Stimulated activated CD8-positive, alpha-beta memory T cell treated with anti-CD3 and anti-CD28 coated beads, Interleukin-4, amount 100 ng/mL, for 24 hours (primary cell): ENCODE results near the gene KIAA0232.

Experiments
- DNase-seq: peaks from one replicate; pipeline ENCODE4 v3.0.0-alpha.2; 2020; ENCODE audit warnings: low read depth

KIAA0232 gene

DNA sequence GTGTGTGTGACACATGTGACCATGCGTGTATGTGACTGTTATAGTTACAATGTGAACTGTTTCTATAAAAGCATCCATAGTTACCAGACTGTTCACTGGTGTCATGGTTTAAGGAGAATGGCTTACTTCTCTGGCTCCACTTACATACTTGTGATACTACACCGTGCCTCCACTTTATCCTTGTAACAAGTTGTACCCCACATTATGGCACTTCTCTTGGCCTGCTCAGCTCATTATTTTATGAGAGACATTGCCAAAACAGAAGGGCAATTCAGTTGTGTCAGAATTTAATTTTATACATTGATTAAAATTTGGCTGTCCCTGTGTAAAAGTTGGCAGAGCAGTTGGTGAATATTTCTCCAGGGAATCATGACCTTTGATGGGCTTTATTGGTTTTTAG is 64.7 kb downstream of the KIAA0232 start:
- no peak for DNase-seq

DNA sequence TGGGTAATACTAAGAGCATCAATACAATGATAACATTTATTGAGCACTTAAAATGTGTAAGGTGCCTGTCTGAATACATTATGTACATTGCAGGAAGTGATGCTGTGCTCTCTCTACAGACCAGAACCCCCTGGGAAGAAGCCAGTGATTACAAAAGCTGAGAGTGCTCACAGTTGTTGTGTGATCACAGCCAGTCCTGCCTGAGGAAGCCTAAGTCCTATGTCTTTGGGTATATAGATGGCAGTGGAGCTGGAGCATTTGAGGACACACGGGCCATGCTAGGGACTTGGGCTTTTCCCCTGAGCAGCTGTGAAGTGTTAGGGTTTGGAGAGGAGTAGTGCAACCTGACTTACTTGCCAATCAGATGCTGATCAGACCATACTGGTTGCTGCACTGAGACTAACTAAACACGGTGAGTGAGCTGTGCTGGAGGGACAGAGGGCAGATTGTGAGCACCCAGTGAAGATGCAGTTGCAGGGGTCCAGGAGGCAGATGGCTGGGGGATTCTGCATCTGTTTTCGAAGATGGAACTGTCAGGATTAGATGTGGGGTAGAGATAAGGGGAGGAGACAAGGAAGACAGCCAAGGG is 66.3 kb downstream of the KIAA0232 start:
- no peak for DNase-seq

DNA sequence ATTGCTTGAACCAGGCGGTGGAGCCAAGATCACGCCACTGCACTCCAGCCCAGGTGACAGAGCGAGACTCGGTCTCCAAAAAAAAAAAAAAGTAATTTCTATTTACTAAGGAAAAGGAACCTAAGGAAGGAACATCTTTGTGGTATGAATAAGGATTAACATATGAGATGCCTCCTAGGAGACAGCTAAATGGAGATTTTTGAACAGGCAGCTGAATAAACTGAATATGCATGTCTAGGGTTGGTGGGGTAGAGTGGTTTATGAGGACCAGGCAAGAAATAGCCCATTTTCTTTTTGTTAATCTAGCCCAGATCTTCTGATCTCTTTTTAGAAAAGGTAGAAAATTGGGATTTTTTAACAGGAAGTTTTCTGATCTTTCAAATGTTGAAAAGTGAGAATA is 67.2 kb downstream of the KIAA0232 start:
- DNase-seq = no peak

DNA sequence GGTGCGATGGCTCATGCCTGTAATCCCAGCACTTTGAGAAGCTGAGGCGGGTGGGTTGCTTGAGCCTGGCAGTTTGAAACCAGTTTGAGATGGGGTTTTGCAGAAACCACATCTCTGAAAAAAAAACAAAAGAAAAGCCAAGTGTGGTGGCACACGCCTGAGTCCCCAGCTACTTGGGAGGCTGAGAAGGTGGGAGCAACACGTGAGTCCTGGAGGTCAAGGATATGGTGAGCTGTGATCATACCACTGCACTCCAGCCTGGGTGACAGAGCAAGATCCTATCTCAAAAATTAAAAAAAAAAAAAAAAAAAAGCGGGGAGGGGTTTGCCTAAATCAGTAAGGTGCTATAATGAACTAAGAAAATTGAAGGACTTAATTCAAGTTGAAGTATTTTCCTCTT is 68.9 kb downstream of the KIAA0232 start:
- DNase-seq = no peak

DNA sequence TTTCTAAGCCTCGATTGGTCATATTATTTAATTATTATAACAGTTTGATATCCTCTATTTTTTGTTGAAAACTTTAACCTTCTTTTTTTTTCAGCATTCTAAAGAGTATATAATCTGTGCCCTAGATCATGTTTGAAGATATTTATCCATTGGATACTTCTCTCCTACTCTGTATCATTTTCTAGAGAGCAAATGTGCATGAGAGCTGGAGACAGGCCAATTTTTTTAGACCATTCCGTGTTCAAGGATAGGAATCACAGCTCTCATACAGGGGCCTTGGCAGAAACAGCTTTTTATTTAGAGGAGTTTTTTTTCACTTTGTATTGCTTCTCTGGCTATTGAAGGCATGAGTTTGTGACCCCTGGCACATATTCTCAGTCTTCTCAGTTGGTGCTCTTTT is 69.4 kb downstream of the KIAA0232 start:
- DNase-seq = no peak

DNA sequence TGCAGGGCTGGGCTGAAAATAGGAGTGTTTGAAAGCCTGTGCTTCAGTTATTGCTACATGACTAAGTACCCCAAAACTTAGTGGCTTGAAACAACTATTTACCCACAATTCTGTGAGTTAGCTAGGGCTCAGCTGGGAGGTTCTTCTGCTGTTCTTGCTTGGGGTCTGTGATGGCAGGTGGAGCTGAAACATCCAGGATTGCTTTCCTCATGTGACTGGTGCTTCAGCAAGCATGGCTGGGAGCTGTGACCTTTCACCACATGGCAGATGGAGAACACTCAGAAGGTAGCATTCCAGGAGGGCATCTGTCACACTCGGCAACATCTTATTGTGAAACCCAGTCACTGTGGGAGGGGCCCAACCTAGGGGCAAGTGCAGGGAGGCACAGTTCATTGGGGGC is 70.1 kb downstream of the KIAA0232 start:
- DNase-seq = no peak

DNA sequence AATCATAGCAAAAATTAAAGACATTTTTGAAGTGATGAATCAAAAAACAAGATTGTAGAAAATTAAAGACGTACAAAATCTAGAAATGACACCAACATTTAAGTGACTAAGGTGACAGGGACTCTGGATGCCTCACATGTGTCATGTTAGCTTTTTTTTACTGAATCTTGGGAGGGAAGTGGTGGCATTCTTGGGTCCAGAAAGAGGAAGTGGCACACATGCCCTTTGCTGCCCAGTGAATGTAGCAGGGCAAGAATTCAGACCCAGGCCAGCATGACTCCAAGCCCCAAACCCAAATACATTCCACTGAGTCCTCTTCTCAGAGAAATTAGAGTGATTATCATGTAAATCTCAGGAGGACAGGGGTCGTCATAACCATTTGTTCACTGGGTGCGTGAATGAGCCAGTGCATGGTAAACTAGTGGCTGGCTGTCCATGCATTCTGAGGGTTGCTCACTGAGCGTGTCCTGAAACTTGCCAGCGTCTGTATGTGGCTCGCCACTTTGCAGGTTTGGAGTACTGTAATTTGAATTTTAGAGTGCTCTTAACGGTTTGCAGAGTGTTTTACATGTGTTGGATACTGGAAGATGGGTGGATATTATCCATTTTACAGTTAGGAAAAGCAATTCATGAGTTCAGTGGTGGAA is 71.7 kb downstream of the KIAA0232 start:
- no peak for DNase-seq

DNA sequence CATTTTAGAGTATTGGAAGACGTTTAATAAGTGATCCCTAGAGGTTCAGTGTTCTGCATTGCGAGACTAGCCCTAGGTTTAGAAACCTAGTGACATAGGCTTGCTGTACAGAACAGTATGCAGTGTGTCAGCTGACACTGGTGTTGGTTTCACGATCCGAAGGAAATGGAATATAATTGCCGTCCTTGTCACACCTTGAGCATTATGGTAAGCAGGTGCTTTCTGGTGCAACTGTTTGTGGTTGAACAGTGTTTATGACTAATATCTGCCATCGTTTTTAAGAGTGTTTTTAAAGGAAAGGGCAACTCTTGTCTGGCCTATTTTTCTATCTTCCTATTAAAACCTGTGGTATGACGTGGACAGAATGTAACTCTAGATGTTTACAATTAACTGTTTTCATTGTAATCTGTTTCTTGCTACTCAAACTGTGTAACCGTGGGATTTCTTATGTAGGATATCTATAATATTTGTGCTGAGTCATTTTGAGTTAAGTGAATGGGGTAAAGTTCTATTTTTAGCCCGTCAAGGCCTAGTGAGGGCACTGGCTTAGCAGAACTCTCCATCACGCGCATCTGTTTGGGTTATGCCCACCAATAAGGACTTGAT is 73.3 kb downstream of the KIAA0232 start:
- DNase-seq = no peak

DNA sequence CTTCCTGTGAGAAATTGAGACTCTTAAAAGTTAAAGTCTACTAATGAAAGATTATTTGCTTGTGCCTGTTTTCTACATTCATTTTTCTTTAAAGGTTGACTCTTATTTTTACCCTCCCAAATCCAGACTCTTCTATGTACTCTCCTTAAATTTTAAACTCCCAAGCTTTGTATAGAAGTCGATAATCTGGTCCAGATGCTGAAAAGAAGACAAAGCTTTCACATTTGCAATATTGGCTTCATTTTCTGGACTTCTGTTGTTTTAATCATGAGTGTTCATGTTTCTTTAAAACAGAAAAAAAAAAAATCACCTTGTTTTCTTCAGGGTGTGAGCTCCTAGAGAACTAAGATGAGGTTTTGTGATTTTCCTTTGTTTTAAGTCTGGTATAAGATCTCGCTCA is 73.9 kb downstream of the KIAA0232 start:
- no peak for DNase-seq

DNA sequence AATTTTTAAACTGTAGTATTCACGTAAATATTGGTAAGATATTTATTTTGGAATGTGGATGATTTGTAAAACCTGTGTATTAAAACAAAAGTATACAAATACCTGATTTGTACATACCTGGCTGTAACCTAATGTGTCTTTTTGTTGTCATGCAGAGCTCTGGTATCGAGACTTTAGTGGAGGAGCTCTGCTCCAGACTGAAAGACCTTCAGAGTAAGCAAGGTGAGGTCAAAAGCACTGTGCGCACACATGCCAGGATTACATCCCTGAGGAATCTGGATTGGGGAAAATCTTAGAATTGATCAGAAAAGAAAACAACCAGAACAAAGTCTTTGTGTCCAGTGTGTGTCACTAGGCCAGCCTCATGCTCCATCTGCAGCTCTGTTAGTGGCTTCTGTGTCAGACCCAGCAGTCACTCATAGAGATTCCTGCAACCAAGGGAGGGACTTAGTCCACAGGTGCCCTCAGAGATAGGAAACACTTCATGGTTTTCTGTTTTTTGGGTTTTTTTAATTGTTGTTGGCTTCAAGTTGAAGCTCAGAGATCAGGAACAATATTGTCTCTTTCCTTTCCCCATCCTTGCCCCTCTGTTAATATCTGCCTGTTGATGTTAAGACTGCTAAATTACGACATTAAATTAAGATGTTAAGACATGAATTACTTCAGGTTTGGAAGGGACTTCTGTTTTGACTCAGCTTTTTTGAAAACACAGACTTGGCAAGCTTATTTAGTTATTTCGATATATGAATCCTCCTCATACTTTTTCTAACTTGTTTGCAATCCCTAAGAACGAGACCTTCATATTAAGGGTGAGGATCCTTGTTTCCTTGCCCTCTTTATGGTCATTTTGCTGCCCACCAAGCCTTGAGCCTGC is 74.7 kb downstream of the KIAA0232 start:
- DNase-seq = no peak

DNA sequence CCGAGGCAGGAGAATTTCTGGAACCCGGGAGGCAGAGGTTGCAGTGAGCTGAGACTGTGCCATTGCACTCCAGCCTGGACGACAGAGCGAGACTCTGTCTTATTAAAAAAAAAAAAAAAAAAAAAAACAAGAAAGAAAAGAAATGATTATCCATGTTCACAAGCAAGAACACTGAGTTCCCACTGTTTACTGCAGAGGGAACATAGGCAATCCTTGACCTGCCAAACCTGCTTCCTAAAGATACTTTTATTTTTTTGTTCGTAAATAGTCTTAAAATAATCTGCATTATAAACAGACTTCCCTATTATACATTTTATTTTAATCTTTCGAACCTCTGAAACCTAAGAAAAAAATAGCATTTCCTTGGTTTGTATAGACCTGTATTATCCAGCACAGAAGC is 76.5 kb downstream of the KIAA0232 start:
- DNase-seq = no peak

DNA sequence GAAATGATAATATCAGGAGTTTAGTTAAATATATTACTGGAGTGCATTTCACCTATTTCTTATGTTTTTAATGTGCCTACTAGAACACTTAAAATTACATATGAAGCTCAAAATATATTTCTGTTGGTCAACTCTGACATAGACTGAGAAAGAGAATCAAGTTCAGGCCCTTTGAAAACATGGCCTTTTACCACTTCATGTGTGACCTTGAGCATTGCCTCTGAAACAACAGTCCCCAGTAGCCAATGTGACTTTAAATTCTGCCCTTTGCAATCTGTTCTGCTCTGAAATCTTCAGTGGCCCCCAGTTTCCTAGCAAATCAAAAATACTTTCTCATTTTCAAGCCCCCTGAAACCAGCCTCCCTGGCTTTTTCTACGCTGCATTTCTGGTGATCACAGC is 77.0 kb downstream of the KIAA0232 start:
- no peak for DNase-seq

DNA sequence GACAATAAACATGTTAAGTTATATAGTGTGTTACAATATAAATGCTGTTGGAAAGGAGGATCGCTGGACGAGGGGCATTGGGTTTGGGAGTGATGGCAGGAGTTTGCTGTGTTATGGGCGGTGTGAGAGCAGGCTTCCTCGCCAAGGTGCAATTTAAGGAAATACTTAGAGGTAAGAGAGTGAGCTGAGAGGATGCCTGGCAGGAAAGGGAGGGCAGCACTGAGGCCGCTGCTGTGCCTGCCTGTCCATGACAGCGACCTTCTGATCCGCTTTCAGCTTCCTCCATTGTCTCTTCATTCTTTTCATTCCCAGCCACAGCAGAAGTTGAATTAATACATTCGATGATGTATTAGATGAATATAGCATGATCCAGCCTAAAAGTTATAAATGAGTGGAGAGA is 85.9 kb downstream of the KIAA0232 start:
- no peak for DNase-seq

DNA sequence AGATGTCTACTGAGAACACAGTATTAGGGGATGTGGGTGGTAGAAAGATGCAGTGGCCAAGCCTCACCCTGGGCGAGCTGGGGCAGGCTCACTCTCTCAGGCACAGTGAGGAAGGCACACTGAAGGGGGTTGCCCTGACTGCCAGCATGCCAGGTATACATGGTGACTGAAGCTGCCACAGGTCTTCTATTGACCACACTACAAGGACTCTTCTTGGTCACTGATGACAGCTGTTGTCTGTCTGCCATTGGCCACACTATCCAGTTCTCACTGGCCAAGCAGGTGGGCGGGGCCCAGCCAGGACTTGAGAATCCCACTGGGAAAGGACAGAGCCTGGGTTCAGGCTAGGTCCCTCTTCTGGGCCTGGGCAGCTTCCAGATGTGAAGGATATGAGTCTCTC is 87.4 kb downstream of the KIAA0232 start:
- DNase-seq = no peak

DNA sequence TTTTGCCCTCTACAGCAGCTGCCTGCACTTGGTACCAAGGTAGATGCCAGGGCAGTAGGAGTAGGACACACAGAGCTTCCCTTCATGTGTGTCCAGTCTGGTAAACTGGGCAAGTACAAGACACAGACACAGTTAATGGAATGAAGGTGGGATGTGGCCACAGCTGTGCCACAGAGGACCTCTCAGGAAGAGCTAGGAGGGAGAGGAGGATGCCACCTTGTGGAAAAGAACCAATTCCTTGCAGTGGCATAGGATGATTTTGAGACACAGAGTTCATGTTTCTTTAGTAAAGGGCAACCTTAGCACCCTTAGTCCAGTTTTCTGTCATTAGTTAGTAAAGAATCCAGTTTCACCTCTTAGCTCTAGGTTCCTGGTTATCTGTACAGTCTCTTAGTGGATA is 90.8 kb downstream of the KIAA0232 start:
- no peak for DNase-seq

DNA sequence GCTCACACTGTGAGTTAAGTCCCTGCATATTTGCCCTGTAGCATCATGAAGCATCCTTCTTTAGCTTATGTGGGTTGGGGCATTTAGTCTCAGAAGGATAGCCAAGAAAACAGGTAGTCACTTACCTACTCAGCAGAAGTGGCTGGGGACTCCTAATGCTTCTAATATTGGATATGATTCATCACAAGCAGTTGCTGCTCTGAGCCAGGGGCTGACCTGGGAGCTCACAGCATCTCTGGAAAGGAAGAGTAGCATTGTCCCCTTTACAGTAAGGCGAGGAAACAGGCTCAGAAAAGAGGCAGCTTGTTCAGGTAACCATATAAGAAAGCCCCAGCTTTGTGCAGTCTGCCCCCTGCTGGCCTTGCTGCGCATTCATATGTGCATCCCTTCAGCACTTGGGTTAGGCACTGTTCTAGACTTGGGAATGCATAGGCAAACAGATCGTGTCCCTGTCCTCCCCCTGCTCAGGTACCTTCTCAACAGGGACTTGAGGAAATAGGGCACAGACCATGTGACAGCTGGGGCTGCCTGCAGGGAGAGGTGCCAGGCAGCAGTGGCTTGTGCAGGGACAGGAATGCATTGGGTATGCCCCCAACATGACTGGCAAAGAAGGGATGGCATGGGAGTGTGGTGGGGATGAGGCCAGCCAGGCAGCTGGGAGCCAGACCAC is 91.4 kb downstream of the KIAA0232 start:
- peak; percentile 72 for DNase-seq

DNA sequence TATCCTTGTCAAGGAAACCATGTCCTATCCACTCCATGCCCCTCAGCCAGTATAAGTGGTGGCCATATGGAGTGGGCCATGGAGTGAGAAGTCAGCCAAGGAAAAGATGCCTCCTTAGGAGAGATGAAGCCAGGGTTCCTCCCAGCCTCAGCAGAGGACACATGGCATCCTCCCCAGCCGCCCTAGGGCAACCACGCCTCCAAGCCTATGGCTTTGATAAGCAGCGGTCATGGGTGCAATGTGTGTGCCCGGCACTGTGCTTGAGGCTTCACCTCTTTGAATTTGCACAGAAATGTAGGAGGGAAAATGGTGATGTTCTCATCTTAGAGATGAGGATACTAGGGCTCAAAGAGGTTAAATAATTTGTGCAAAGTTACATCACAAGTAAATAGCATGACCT is 92.5 kb downstream of the KIAA0232 start:
- DNase-seq = no peak

DNA sequence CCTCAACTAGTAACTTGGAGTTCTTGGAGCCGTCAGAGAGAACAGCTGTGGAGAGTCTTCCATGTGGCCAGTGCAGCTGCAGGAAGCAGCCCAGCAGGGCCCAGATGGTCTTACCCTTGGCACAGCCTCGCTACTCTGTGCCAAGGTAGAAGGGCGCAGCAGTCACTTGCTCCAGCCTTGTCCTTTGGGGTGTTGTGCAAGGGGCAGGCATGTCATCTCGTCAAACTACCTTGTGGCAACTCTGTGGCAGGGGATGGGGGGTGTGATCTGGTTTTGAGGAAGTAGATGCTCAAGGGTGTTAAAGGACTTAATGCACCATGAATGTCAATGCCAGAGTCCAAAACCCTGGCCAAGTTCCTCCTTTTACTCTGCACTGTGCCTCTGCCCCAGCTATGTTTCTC is 92.9 kb downstream of the KIAA0232 start:
- DNase-seq = no peak

DNA sequence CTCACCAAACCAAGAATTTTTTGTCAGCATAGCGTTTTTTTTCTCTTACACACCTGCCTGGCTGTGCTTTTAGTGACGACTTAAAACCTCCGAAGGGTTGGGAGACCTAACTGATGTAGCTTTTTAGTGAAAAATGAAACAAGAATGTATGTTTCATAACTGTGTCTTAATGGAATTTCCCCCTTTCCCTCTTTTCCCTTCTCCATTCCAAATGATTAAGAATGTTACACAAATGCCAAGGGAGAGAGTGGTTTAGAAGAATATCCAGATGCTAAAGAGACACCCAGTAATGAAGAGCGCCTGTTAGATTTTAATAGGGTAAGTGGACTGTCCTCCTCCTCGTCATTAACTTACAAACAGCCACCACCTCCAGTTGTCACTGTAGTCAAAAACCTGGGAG is 93.9 kb downstream of the KIAA0232 start:
- DNase-seq = no peak

DNA sequence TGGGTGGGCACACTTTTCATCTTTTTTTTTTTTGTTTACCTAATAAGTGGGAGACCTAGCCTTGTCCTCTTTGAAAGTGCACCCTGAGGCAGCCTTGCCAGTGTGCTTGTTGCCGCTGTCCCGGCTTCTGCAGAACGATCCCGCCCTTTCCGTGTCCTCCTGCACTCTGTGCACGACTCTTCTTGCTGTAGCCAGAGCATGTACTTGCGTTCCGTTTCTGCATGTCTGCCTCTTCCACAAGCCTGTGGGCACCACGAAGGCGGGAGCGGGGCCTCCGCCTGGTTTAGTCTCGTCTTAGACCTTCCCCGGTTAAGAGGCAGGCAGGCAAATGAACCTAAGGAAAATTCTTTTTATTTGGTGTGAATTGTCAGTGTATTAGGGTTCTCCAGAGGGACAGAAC is 94.5 kb downstream of the KIAA0232 start:
- DNase-seq = no peak

DNA sequence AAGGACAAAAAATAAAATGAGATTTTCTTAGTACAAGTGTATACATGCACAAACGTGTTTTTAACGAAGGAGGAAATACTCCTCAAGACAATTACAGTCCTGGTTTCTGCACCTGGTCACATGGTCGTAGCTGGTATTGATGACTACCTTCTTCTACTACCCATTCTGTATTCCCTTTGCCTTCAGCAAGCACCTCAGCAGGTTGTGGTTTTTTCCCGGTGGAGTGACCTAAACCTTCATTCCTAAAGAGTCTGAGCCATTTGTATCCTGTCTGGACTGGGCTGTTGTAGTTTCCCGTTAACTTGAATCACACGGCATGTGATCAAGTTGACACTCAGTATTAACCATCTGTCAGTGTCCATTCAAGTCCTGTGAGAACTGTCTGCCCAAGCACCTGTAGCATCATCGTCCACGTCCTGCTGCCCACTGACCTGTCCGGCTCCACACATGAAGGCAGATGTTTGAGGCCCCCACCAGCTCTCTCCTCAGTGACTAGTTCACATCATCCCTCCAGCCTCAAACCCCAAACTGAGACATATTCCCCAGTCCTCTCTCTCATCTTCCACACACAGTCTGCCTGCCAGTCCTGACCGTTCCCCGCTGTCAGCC is 96.0 kb downstream of the KIAA0232 start:
- DNase-seq = no peak

DNA sequence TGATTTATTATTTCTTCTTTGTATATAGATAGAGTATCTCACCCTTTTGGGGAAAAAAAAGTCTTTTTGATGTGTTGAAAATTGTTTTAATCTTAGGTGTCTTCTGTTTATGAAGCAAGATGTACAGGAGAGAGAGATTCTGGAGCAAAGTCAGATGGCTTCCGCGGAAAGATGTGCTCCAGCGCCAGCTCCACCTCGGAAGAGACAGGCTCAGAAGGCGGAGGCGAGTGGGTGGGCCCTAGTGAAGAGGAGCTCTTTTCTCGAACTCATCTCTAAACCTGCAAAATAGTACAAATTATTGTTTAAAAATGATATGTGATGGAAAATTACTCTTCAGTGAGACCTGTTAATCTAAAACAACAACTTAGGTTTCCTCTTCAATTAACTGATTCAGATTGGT is 98.2 kb downstream of the KIAA0232 start:
- DNase-seq = no peak
